Stimulated activated CD8-positive, alpha-beta memory T cell treated with anti-CD3 and anti-CD28 coated beads, Interleukin-4, amount 100 ng/mL, for 1 hour (primary cell): Measurements from ENCODE around the gene CPM.

Source experiments
- DNase-seq, 2 donors: peaks; one replicate each; pipeline ENCODE4 v3.0.0-alpha.2; 2020; ENCODE audit warnings: low read depth in 2 of 2, low spot score in 1 of 2

Gene CPM

DNA sequence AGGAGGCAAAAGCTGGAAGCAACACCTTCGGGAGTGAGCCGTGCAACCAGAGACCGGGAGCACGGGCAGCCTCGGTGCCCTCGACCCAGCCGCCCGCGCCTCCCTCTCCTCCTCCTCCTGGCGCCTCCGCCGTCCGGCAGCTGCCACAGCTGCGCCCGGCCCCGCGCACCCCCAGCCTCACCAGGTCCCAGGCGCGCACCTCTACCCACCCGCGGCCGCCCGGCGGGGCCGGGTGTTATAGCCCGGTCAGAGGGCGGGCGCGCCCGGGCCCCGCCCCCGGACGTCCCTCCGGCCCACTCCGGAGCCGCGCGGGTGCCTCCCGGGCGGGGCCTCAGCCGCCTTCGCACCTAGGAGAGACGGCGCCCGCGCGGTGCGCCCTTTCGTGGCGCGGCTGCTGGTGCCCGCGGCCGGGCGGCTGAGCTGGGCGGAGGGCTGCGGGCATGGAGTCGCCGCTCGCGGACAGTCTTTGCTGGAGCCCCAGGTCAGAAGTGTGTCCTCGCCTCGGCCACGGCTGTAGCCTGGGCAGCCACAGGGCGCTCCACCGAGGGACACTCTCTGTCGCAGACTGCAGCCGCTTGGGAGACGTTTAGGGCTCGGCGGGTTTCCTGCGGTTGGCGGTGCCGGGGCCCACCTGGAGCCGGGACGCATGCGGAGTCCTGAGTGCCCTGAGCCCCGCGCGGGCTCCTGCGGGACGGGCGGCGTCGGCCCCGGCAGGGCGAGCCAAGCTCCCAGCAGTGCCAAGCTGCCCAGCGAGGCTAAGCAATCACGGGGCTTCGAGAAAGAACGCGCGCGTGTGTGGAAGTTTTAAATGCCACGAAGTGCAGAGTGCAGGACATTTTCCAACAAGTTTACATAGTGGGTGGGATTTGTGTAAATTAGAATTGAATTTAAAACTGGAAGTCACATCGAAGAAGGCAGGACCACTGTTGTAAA is at the start of gene CPM:
TSS of gene CPM (minus strand) at position 211 of the 933 bp plus-strand sequence. CDS start 334 bp downstream, outside the sequence.
- DNase-seq: peak in 1 of 2 donors; percentile 32

GRCh38 chr12:68981516-68981915 is 48.5 kb upstream of the CPM start:
- DNase-seq: no peak

DNA sequence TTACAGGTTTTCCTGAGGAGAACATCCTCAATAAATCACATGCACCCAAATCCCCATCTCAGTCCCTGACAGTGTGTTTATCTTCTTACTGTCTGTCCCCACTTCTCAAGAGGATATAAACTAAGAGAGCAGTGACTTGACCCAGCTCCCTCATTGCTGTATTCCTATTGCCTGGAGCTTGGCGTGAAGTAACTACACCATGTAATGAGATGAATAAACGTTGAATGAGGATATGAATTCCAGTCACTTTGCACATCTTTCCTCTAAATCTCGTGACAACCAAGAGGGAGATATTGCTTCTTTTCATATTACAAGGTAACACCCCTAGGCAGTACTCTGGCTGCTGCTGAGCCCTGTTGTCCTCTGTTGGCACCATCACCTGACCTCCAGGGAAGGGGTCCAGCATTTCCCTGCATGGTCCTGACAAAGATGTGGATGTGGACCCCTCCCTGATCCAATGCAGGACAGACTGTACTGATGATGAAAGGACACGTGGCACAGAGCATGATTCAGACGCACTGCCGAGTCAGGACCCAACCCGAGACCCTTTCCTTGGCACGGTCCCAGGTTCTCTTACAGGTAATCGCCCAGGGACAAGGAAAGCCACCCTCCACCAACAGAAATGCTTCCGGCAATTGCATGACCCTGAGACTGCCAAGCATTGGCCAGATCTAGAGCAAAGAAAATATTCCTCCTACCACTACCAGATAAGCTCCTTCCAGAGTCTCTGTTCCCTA is 47.7 kb upstream of the CPM start:
- no peak for DNase-seq

DNA sequence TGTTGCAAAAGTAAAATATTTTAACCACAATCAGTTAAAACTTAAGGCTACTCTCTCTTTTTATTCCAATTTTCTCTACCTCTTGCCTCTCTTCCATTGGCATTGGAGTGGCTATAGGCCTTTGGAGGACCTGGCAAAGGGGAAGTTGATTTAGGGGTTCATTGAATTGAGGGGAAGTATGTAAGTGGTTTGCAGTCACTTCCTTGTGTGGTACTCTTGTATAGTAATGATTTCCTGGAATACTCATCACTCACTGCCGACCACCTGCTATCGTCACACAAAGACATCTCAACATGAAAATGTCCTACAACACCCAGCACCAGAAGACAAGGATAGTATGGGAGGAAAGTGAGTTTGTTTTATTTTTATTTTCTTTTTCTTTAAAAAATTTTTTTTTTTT is 45.7 kb upstream of the CPM start:
- no peak for DNase-seq

- DNase-seq: no peak
These were observed 45.1 kb upstream of the CPM start for GRCh38 chr12:68977909-68978610.

DNA sequence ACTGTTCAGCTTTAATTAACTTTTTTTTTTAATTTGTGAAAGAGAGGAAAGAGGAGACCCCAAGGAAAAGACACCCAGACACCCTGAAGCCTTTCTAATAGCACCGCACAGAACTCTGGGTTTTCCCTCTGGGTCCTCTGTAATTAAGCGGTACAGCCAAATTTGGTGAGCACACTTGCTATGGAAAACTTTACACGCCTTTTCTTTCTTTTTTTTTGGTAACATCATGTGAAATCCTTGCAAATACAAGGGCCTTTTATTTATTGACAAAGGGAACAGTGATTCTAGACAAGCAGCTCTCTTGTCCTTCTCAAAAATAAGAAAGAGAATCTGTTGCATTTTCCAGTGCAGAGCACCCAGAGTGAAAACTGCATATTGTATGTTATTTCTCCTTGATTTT is 44.4 kb upstream of the CPM start:
- DNase-seq: no peak

- DNase-seq: no peak
These were observed 43.4 kb upstream of the CPM start for GRCh38 chr12:68976395-68976841.

GRCh38 chr12:68975811-68976210 is 42.8 kb upstream of the CPM start:
- no peak for DNase-seq

- DNase-seq: no peak
These were observed 39.6 kb upstream of the CPM start for GRCh38 chr12:68972595-68972994.

GRCh38 chr12:68971404-68971803 is 38.4 kb upstream of the CPM start:
- no peak for DNase-seq

DNA sequence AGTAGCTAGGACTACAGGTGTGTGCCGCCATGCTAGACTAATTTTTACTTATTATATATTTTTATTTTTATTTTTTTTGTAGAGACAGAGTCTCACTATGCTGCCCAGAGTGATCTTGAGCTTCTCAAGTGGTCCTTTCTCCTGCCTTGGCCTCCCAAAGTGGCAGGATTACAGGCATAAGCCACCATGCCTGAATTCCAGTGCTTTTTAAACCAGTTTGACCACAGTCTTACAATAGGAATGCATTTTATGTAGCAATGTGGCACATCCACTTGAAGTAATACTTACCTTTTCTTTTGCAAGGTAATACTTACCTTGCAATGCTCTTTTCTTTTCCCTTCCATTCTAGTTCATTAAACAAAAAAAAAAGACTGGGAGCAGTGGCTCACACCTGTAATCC is 38.0 kb upstream of the CPM start:
- no peak for DNase-seq

- DNase-seq: no peak
These were observed 37.3 kb upstream of the CPM start for GRCh38 chr12:68970306-68970705.

DNA sequence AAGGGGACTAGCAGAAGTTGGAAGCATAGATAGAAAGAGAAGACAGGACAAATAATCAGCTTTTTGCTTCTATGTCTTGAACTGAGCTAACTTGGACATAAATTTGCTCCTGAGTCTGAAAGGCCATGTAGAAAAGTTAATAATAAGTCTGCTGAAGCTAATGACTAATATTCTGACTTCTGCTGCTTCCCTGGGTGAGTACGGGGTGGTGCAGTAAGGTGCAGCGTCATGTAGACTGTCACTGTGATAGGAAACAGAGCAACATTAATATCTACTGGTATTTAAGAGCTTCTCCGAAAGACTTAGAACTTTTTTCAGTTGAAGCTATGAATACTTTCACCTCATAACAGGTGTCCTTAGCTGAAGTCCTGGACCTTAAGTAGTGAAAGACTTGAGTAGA is 34.1 kb upstream of the CPM start:
- DNase-seq: no peak

DNA sequence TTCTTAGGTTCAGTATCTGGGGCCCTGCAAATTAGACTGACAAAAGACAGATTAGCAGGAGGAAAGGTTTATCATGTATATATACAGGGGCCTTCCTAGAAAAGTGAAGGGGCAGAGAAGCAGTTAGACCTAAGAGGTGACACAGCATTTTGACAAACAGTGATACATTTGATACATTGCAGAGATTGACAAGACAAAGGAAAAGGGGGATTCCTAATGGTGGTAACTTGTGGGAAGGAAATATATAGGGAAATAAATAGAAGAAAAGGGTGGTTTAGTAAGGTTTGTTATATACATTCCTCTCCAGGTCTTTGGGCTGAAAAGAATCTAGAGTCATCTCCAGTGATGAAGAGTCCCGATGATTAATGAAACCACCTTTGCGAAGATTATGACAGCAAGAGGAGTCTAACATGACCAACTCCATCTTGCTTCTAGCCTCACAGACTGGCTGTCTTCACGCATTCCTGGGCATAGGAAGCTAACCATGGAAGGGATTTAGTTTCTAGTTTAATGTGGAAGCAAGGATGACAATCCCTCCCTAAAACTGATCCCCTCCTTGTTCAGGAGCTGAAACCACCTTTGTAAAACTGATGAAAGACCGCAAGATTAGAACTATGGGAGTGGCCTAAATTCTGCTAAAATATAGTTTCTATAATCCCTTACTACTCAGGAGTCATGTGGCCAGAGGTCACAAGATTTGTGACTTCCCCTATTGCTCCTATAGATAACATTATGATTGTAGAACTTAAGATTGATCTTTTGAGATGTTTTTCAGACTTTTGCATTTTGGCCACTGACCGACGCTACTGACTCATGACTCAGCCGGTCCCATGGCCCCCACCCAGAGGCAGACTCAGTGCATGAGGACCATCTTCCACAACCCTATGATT is 31.1 kb upstream of the CPM start:
- DNase-seq: no peak

GRCh38 chr12:68962877-68963855 is 30.2 kb upstream of the CPM start:
- no peak for DNase-seq

DNA sequence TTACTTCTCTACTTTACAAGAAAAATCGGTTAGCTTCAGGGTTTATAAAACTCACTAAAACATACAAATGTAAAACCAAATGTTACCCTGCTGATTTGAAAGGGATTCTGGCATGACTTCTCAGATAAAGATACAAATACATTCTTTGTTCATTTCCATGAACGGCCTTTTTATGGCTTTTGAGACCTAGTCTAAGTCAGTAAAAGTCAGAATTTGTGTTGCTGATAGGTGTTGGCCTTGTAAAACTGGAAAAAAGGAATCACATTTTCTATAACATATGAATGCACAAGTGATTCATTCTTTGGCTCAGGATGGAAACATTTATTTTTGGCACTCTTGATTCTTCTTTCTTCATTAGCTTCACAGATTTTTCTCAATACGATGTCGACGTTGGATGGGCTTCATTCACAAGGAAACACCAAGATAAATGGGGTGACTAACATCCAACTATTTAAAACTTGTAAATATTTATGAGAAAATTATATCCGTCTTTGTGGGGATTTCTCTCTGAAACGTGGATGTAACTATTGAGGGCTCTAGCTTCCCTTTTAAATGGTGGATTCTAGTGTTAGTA is 27.0 kb upstream of the CPM start:
- no peak for DNase-seq

DNA sequence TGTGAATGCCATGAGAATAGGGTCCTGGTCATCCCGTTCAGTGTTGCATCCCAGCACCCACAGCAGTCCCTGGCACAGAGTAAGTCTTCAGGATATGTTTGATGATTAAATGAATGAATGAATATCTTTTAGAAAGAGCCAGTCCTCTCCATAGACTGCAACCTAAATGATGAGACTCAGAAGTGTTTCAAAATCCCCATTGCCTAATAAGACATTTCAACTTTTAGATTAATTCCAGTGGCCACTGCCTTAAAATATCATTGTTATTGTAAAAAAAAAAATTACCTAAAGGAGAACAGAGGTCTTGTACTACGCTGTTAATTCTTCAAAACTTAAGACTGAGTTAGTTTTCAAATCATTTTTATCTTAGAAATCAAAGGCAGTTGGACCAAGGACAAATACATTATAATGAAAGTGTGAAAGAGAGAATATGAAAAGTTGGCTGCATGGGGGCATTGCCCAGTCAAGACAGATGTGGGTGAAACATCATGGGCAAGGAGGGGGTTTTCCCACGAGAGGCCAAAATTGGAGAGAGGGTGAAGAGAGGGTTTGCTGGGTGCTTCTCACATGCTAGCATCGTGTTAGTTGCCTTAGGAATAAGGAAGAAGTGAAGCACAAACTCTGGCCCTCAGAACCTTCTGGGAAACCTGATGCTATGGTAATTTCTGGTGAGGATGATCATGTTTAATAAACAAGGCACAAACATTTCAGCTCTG is 26.3 kb upstream of the CPM start:
- DNase-seq: no peak

- DNase-seq: no peak
These were observed 25.4 kb upstream of the CPM start for GRCh38 chr12:68958322-68958721.
